Vagina (tissue), 2 donors: ENCODE data around the gene ADAM22. TPM values are rescaled to one million over a fixed set of nuclear protein-coding genes. Genes with fewer than 3 reads are reported as not detected.

Experiments
- DNase-seq, 2 donors: peaks; one replicate each; pipeline ENCODE4 v3.0.0-alpha.2; 2017; ENCODE audit errors: extremely low spot score in 2 of 2
- H3K27ac ChIP-seq: fragments of 200-600 bp; sonication (generic); one replicate; pipeline ENCODE4 v1.5.1; 2019
- H3K27me3 ChIP-seq: fragments of 200-600 bp; sonication (generic); one replicate; pipeline ENCODE4 v1.5.1; 2019
- H3K36me3 ChIP-seq, 2 donors: fragments of 200-600 bp; sonication (generic); one replicate each; pipeline ENCODE4 v1.5.1; 2017 to 2019
- H3K4me1 ChIP-seq: fragments of 200-600 bp; sonication (generic); one replicate; pipeline ENCODE4 v1.5.1; 2019
- H3K4me3 ChIP-seq, 2 donors: fragments of 200-600 bp; sonication (generic); 1 replicate in 1 of 2; 2 replicates in 1 of 2; pipeline ENCODE4 v1.5.1; 2016 to 2019
- H3K9me3 ChIP-seq: fragments of 200-600 bp; sonication (generic); one replicate; pipeline ENCODE4 v1.5.1; 2019
- CTCF ChIP-seq, 3 experiments: fragments of 450-650 bp in 2 of 3; fragments of 200-600 bp in 1 of 3; sonication (generic) in 1 of 3; IDR thresholded peaks; one replicate each; pipeline ENCODE4 v1.5.1; 2017 to 2019; ENCODE audit warnings: antibody characterized with exemption in 3 of 3, mild to moderate bottlenecking in 2 of 3, moderate library complexity in 2 of 3
- POLR2A ChIP-seq, 2 donors: fragments of 450-650 bp; IDR thresholded peaks; one replicate each; pipeline ENCODE4 v1.6.1; 2017; ENCODE audit warnings: antibody characterized with exemption in 2 of 2, mild to moderate bottlenecking in 2 of 2, moderate library complexity in 2 of 2
- POLR2AphosphoS5 ChIP-seq, 2 donors: sonication (generic); formaldehyde crosslinking; IDR thresholded peaks; one replicate each; pipeline ENCODE4 v1.9.0; 2017; ENCODE audit warnings: antibody characterized with exemption in 2 of 2, mild to moderate bottlenecking in 2 of 2, low read depth in 1 of 2; ENCODE audit not compliant: insufficient read depth in 1 of 2
- intact Hi-C: fragments of 100-400 bp; cut with DNase I; formaldehyde crosslinking; loops from one replicate; pipeline ENCODE4 v1.15.1; 2023
- total RNA-seq: library from RNA; depleted of rRNA; stranded (reverse); fragments of >200 nt; gene quantifications from one replicate; pipeline ENCODE4 v1.2.3, GENCODE V29; 2016

ADAM22 gene
- total RNA-seq, 1 donor from 2014 or later = 6.1 TPM

- Histone ChIP-seq H3K4me3 (no peak overlapping the region), H3K27ac (no peak overlapping the region), H3K36me3 (no peaks in the 10 kb centered on the region), H3K9me3 (no peaks in the 10 kb centered on the region), H3K4me1 (peaks cover 10% of the 10 kb centered on the region), H3K27me3 (no peaks in the 10 kb centered on the region)
- intact Hi-C loops = loop anchor here (10.0 kb wide), 1 partner anchor 241 kb away; the partner anchor contains the start of genes DBF4 and SLC25A40
- DNase-seq = no peak
- TF ChIP-seq POLR2AphosphoS5 (IDR thresholded peaks at IDR 0.05; ENCODE audit: insufficient read depth in 1 of 2, low read depth in 1 of 2) (no peak), POLR2A (IDR thresholded peaks at IDR 0.05) (no peak), CTCF (IDR thresholded peaks at IDR 0.05) (no peak)
Observed at GRCh38 chr7:88115816-88116215, 181.8 kb downstream of the ADAM22 start.

GRCh38 chr7:88116235-88116795 is 182.3 kb downstream of the ADAM22 start:
- Histone ChIP-seq H3K9me3 (no peaks in the 10 kb centered on the region), H3K4me1 (peaks cover 10% of the 10 kb centered on the region), H3K27me3 (no peaks in the 10 kb centered on the region), H3K36me3 (no peaks in the 10 kb centered on the region), H3K27ac (no peak overlapping the region), H3K4me3 (no peak overlapping the region)
- no peak for DNase-seq
- TF ChIP-seq POLR2AphosphoS5 (IDR thresholded peaks at IDR 0.05; ENCODE audit: insufficient read depth in 1 of 2, low read depth in 1 of 2) (no peak), CTCF (IDR thresholded peaks at IDR 0.05) (no peak), POLR2A (IDR thresholded peaks at IDR 0.05) (no peak)
- intact Hi-C loops = loop anchor here (10.0 kb wide), 1 partner anchor 242 kb away; the partner anchor contains the start of genes DBF4 and SLC25A40

- intact Hi-C loops = loop anchor here (10.0 kb wide), 1 partner anchor 243 kb away; the partner anchor contains the start of genes DBF4 and SLC25A40
- TF ChIP-seq CTCF (IDR thresholded peaks at IDR 0.05) = no peak
- TF ChIP-seq POLR2A (IDR thresholded peaks at IDR 0.05) = no peak
- no peak for TF ChIP-seq POLR2AphosphoS5 (IDR thresholded peaks at IDR 0.05; ENCODE audit: insufficient read depth in 1 of 2, low read depth in 1 of 2)
- Histone ChIP-seq H3K27me3 (no peaks in the 10 kb centered on the region), H3K4me1 (peaks cover 1% of the 10 kb centered on the region), H3K36me3 (no peaks in the 10 kb centered on the region), H3K9me3 (no peaks in the 10 kb centered on the region), H3K4me3 (no peak overlapping the region), H3K27ac (no peak overlapping the region)
- DNase-seq = no peak
Observed at GRCh38 chr7:88117325-88117724, 183.3 kb downstream of the ADAM22 start.

- no peaks in the 10 kb centered on the region for H3K27me3 ChIP-seq
- H3K36me3 ChIP-seq = no peaks in the 10 kb centered on the region
- H3K27ac ChIP-seq = no peak overlapping the region
- H3K4me3 ChIP-seq = no peak overlapping the region
- no peaks in the 10 kb centered on the region for H3K4me1 ChIP-seq
- intact Hi-C loops = no loop called here
- TF ChIP-seq CTCF (IDR thresholded peaks at IDR 0.05) (no peak), POLR2AphosphoS5 (IDR thresholded peaks at IDR 0.05; ENCODE audit: insufficient read depth in 1 of 2, low read depth in 1 of 2) (no peak), POLR2A (IDR thresholded peaks at IDR 0.05) (no peak)
- DNase-seq = no peak
- no peaks in the 10 kb centered on the region for H3K9me3 ChIP-seq
Observed at GRCh38 chr7:88121335-88121734, 187.3 kb downstream of the ADAM22 start.

- no peak for DNase-seq
- Histone ChIP-seq H3K4me1 (no peaks in the 10 kb centered on the region), H3K27me3 (no peaks in the 10 kb centered on the region), H3K4me3 (no peak overlapping the region), H3K9me3 (no peaks in the 10 kb centered on the region), H3K36me3 (no peaks in the 10 kb centered on the region), H3K27ac (no peak overlapping the region)
- TF ChIP-seq CTCF (IDR thresholded peaks at IDR 0.05) (no peak), POLR2AphosphoS5 (IDR thresholded peaks at IDR 0.05; ENCODE audit: insufficient read depth in 1 of 2, low read depth in 1 of 2) (no peak), POLR2A (IDR thresholded peaks at IDR 0.05) (no peak)
- intact Hi-C loops = no loop called here
Observed at GRCh38 chr7:88127637-88128290, 193.7 kb downstream of the ADAM22 start.
